ENCODE data around the gene FBXL17.

FBXL17 gene

DNA sequence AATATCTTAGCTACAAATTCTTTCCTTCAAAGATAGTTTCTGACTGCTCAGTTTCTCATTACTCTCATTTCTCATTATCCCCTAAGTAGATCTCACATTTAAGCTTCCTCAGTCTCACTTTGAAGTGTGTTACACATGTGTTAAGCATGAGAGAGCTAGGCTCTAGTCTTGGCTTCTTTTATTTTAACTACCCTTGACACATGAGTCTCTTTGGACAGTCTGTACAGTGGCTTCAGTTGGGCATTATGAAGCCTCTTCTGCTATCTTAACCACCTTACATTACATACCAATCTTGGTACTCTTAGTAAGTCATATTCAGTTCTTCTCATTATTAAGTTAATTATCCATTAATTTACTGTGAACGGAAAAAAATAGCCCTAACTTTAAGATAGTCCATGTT is 232.5 kb downstream of the FBXL17 start:
- TF ChIP-seq, protein P1, sequence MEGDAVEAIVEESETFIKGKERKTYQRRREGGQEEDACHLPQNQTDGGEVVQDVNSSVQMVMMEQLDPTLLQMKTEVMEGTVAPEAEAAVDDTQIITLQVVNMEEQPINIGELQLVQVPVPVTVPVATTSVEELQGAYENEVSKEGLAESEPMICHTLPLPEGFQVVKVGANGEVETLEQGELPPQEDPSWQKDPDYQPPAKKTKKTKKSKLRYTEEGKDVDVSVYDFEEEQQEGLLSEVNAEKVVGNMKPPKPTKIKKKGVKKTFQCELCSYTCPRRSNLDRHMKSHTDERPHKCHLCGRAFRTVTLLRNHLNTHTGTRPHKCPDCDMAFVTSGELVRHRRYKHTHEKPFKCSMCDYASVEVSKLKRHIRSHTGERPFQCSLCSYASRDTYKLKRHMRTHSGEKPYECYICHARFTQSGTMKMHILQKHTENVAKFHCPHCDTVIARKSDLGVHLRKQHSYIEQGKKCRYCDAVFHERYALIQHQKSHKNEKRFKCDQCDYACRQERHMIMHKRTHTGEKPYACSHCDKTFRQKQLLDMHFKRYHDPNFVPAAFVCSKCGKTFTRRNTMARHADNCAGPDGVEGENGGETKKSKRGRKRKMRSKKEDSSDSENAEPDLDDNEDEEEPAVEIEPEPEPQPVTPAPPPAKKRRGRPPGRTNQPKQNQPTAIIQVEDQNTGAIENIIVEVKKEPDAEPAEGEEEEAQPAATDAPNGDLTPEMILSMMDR (IDR thresholded peaks at IDR 0.05): no peak
- no peak for TF ChIP-seq ZFX (IDR thresholded peaks at IDR 0.05; ENCODE audit: borderline replicate concordance)
- no peak overlapping the region for H3K27ac ChIP-seq

DNA sequence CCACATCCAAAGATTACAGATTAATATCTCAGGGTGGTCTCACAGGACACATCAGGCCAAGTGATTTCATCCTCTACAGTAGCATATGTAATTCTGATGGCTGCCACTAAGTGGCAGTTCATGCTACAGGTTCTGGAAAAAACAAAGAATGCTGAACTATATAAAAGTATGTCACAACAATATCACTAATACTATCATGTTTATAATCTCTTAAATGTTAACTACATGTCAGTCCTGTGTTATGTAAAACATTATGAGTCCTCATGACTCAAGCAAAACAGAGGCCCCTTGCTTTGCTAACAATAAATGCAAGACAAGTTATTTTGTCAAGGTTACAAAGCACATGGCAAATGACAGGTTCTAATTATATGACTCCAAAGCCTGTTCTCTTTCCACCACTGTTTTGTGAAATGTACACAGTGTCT is 233.2 kb downstream of the FBXL17 start:
- H3K27ac ChIP-seq: no peak overlapping the region
- TF ChIP-seq, protein P1 (IDR thresholded peaks at IDR 0.05): peak; percentile 74
- TF ChIP-seq ZFX (IDR thresholded peaks at IDR 0.05; ENCODE audit: borderline replicate concordance): no peak

DNA sequence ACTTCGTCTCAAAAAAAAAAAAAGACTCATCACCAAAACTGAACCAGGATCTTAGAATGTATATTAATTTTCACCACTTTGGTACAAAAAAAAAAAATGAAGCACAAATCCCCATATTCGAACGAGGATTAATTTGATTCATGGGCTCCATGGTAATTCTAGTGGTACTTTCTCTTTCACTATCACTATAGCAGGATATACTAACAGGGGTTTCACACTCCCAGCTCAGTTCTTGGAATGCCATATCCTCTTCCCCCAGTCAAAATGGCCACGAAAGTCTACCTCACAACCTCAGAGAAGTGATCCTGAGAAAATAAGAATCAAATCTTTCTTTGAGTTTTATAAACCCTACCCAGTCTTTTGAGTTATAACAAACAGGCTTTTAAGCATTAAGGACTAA is 235.7 kb downstream of the FBXL17 start:
- TF ChIP-seq ZFX (IDR thresholded peaks at IDR 0.05; ENCODE audit: borderline replicate concordance): no peak
- TF ChIP-seq, protein P1 (IDR thresholded peaks at IDR 0.05): no peak
- H3K27ac ChIP-seq: no peak overlapping the region

DNA sequence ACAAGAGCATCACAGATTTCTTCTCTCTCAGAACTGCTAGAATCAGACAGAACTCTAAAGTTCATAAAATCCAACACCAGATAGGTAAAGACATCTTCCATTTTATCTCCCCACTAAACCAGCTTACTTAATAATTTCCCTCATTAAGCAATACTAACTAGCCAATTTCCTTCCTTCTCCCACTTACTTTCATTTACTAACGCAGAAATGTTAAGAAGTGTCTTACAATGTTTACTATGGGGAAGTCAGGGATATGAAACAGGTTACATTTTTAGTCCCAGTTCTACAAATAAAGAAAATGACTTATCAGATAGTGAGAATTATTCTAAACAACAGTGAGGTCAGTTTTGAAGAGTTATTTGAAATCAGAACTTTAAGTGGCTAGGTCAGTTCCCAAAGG is 236.5 kb downstream of the FBXL17 start:
- H3K27ac ChIP-seq: no peak overlapping the region
- TF ChIP-seq ZFX (IDR thresholded peaks at IDR 0.05; ENCODE audit: borderline replicate concordance): no peak
- TF ChIP-seq, protein P1 (IDR thresholded peaks at IDR 0.05): no peak

DNA sequence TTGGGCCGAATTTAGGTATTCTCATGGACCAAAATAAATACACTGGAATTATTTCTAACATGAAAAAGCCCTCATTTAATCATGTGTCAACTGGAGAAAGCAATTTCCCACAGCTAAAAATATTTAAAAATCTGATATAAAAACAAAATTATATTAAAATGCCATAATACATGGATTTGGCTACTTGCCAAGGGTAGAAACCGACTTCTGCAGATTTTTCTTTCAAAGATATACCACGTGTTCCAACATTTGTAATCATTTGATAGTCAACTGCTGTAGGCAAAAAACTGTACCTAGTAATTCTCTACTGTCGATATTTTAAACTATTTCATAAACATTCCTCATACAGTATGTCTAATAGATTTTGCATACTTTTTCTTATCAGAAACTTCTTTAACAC is 237.6 kb downstream of the FBXL17 start:
- TF ChIP-seq, protein P1 (IDR thresholded peaks at IDR 0.05): no peak
- TF ChIP-seq ZFX (IDR thresholded peaks at IDR 0.05; ENCODE audit: borderline replicate concordance): no peak
- no peak overlapping the region for H3K27ac ChIP-seq

DNA sequence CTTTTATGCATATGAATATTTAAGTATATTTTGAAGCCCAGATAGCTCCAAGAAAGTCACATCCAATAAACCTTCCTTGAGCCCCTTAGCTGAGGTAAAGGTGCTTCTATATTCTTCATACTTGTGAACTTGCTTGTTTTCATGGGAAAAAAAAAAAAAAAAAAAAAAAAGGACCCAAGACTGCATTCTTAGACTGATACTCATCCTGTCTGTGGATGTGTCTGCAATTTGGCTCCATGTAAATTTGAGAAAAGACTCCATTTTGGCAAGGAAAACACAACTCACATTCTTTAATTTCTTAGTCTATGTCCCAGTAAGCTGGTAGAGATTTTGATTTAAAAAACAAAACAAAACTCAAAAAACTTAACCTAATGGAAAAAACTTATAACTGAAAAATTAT is 238.3 kb downstream of the FBXL17 start:
- no peak overlapping the region for H3K27ac ChIP-seq

DNA sequence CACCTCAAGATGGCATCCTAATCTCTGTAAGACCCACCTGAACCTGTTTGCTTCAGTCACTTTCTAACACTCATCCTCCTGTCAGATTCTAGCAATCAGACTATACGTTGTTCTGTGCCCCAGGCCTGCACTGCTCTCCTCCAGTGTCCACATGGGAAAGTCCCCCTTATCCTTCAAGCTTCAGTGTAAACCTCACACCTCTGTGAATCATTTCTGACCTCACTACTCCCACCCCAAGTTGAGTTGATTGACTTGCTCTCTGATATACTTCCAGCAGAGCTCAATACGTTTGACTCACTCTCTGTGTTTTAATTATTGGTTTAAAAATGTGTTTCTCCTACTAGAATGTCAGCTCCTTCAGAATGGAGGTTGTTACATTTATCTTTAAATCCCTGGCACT is 240.2 kb downstream of the FBXL17 start:
- H3K27ac ChIP-seq: no peak overlapping the region
- no peak for TF ChIP-seq ZFX (IDR thresholded peaks at IDR 0.05; ENCODE audit: borderline replicate concordance)
- TF ChIP-seq, protein P1 (IDR thresholded peaks at IDR 0.05): no peak

More for the DNA sequence above, 238.3 kb downstream of the FBXL17 start:
- TF ChIP-seq ZFX (IDR thresholded peaks at IDR 0.05; ENCODE audit: borderline replicate concordance): no peak
- TF ChIP-seq, protein P1 (IDR thresholded peaks at IDR 0.05): no peak

All from 22Rv1 (cell line).